ENCODE measurements around the gene LSAMP.

LSAMP gene

DNA sequence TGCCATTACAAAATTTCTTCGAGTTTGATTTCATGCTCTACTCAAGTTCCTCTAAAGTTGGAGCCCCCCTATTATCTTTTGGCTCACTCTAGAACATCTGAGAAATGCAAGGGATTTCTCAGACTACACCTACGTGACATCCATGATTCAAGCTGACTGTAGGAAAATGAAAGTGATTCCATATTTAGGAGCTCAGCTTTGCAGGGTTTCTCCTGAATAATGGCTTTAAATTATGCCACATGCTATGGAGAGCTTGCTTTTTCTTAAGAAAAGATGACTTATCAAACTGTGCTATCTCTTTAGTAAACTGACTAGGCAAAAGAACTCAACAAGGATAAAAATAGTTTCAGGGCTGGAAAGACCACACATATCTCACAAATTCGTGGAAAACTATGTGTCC lies 292.1 kb downstream of the LSAMP start:
- Histone ChIP-seq H3K36me3 (ENCODE audit: insufficient read depth, low read depth, low read length) (no peaks in the 10 kb centered on the region), H3K9ac (ENCODE audit: low read depth, low read length) (no peak overlapping the region), H3K9me3 (ENCODE audit: insufficient read depth, low read depth, low read length) (no peaks in the 10 kb centered on the region), H3K27ac (ENCODE audit: low read length) (no peak overlapping the region), H3K27me3 (ENCODE audit: insufficient read depth, low read length) (no peaks in the 10 kb centered on the region), H3K4me3 (ENCODE audit: low read length) (no peak overlapping the region), H3K4me1 (ENCODE audit: insufficient read depth, low read length) (peaks cover 23% of the 10 kb centered on the region; the same call in 1 of the 2 replicates)

DNA sequence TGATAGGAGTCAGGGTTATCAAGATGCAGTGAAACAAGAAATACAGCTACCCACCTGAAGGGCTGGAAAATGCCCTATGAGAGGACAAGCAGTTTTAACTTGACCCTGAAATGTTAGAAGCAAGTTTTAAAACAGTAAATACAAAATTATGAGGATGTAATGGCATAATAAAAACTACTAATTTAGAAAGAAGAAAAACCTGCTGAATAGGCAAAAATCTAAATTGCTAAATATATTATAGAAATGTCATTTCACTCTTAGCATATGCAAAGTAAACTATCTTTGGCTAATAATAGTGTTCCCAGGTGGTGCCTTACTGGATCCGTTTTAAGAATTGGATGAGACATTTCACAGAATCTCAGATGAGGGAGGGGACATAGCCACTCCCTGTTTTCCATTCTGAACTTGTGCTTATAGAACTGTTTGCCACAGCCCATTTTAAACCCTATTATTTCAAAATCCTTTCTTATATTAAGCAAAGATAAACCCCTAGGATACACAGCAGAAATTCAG lies 294.6 kb downstream of the LSAMP start:
- Histone ChIP-seq H3K4me1 (ENCODE audit: insufficient read depth, low read length) (peaks cover 23% of the 10 kb centered on the region; the same call in 1 of the 2 replicates), H3K36me3 (ENCODE audit: insufficient read depth, low read depth, low read length) (no peaks in the 10 kb centered on the region), H3K27me3 (ENCODE audit: insufficient read depth, low read length) (no peaks in the 10 kb centered on the region)

DNA sequence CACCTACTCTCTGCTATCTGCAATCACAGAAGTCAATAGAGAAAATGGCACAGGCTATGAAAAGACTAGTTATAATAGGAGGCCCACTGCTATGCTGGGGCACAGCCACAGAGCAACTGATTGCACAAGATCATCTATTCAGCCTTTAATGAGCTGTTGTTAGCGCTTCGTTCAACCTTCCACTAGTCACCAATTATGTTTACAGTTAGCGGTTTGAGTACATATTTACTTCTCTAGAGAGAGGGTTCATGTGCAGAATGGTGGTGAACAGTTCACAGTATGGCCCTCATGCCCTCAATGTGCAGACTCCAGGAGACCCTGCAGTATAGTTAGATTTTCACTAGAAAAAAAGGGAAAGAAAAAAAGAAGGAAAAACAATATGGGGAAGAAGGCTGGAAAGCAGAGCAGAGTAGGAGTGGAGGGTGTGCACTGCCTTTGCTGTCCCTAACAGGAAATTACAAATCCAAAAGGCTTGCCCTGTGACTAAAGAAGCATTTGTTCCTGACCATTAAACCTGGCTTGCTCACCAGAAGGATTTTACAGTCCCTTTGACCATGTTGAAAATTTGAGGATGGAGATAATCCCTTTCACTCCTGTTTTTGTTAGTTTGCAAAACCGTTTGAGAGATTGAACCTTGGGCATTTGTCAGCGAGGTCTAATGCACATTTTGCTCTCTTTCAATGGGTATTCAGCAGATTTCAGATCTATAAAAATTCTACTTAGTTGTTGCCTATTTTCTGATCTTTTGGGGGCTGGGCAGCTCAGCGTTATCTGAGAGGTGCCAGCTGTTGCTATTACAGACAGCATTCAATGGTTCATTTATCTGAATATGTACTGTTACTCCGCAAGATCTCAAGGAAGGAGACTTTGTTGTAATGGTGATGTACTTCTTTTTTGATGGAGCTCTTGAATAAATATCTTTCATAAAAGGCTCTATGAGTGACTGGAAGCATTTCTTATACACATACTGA lies 296.1 kb downstream of the LSAMP start:
- no peaks in the 10 kb centered on the region for H3K27me3 ChIP-seq (ENCODE audit: insufficient read depth, low read length)
- H3K9me3 ChIP-seq (ENCODE audit: insufficient read depth, low read depth, low read length) = peaks cover 16% of the 10 kb centered on the region; the same call in 1 of the 2 replicates
- H3K36me3 ChIP-seq (ENCODE audit: insufficient read depth, low read depth, low read length) = no peaks in the 10 kb centered on the region
- peaks cover 20% of the 10 kb centered on the region; the same call in 1 of the 2 replicates for H3K4me1 ChIP-seq (ENCODE audit: insufficient read depth, low read length)
- H3K4me3 ChIP-seq (ENCODE audit: low read length) = no peak overlapping the region
- H3K9ac ChIP-seq (ENCODE audit: low read depth, low read length) = no peak overlapping the region
- no peak overlapping the region for H3K27ac ChIP-seq (ENCODE audit: low read length)

More for the DNA sequence above, 294.6 kb downstream of the LSAMP start:
- H3K9ac ChIP-seq (ENCODE audit: low read depth, low read length) = no peak overlapping the region
- H3K4me3 ChIP-seq (ENCODE audit: low read length) = no peak overlapping the region
- H3K27ac ChIP-seq (ENCODE audit: low read length) = no peak overlapping the region
- H3K9me3 ChIP-seq (ENCODE audit: insufficient read depth, low read depth, low read length) = peaks cover 6% of the 10 kb centered on the region; the same call in 1 of the 2 replicates

GRCh38 chr3:116145613-116146012 lies 299.7 kb downstream of the LSAMP start:
- no peak overlapping the region for H3K27ac ChIP-seq (ENCODE audit: low read length)
- H3K4me3 ChIP-seq (ENCODE audit: low read length) = no peak overlapping the region
- peaks cover 18% of the 10 kb centered on the region; the same call in 1 of the 2 replicates for H3K4me1 ChIP-seq (ENCODE audit: insufficient read depth, low read length)
- peaks cover 16% of the 10 kb centered on the region; the same call in 1 of the 2 replicates for H3K9me3 ChIP-seq (ENCODE audit: insufficient read depth, low read depth, low read length)
- H3K9ac ChIP-seq (ENCODE audit: low read depth, low read length) = no peak overlapping the region
- H3K27me3 ChIP-seq (ENCODE audit: insufficient read depth, low read length) = no peaks in the 10 kb centered on the region
- no peaks in the 10 kb centered on the region for H3K36me3 ChIP-seq (ENCODE audit: insufficient read depth, low read depth, low read length)

- Histone ChIP-seq H3K27ac (ENCODE audit: low read length) (no peak overlapping the region), H3K36me3 (ENCODE audit: insufficient read depth, low read depth, low read length) (no peaks in the 10 kb centered on the region), H3K9me3 (ENCODE audit: insufficient read depth, low read depth, low read length) (peaks cover 16% of the 10 kb centered on the region; the same call in 1 of the 2 replicates), H3K9ac (ENCODE audit: low read depth, low read length) (no peak overlapping the region), H3K4me1 (ENCODE audit: insufficient read depth, low read length) (no peaks in the 10 kb centered on the region), H3K4me3 (ENCODE audit: low read length) (no peak overlapping the region), H3K27me3 (ENCODE audit: insufficient read depth, low read length) (no peaks in the 10 kb centered on the region)
These were observed 303.6 kb downstream of the LSAMP start for GRCh38 chr3:116141724-116142123.

- Histone ChIP-seq H3K36me3 (ENCODE audit: insufficient read depth, low read depth, low read length) (no peaks in the 10 kb centered on the region), H3K27ac (ENCODE audit: low read length) (no peak overlapping the region), H3K9me3 (ENCODE audit: insufficient read depth, low read depth, low read length) (peaks cover 7% of the 10 kb centered on the region; the same call in 1 of the 2 replicates), H3K27me3 (ENCODE audit: insufficient read depth, low read length) (no peaks in the 10 kb centered on the region), H3K4me3 (ENCODE audit: low read length) (no peak overlapping the region), H3K4me1 (ENCODE audit: insufficient read depth, low read length) (no peaks in the 10 kb centered on the region), H3K9ac (ENCODE audit: low read depth, low read length) (no peak overlapping the region)
These were observed 305.1 kb downstream of the LSAMP start for GRCh38 chr3:116140100-116140689.

- H3K4me3 ChIP-seq (ENCODE audit: low read length) = no peak overlapping the region
- 0 out of 2 replicates have a peak, but pooled peaks cover 2% of the 10 kb centered on the region for H3K9me3 ChIP-seq (ENCODE audit: insufficient read depth, low read depth, low read length)
- H3K27me3 ChIP-seq (ENCODE audit: insufficient read depth, low read length) = no peaks in the 10 kb centered on the region
- no peak overlapping the region for H3K9ac ChIP-seq (ENCODE audit: low read depth, low read length)
- no peak overlapping the region for H3K27ac ChIP-seq (ENCODE audit: low read length)
- no peaks in the 10 kb centered on the region for H3K4me1 ChIP-seq (ENCODE audit: insufficient read depth, low read length)
- H3K36me3 ChIP-seq (ENCODE audit: insufficient read depth, low read depth, low read length) = no peaks in the 10 kb centered on the region
These were observed 305.6 kb downstream of the LSAMP start for GRCh38 chr3:116139641-116140040.

DNA sequence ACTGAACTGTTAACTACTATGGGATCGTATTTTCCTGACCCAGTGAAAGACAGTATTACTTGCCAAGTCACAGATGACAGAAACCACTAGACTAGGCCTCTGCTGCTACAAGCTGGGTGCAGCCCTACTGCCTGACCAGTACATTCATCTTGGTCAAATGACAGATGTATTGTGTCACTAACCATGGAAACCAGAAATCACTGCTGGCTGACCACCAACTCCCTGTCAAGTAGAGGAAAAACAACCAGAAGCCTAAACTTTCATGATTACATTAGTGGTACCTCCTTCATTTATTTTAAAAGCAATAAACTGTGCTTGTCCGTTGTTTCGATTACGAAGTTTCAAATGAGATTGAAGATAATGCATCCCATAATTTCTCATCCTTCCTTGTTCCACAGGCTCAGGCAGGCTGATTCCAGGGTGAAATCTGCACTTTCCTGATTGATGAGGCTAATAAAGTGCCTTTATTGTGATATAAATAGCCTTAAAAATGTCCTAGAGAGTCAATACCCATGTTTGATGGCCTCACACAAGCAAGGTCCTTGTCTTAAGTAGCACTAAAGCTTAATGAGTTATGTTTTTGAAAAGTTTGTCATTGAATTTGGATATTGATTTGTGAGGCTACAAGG lies 309.7 kb downstream of the LSAMP start:
- no peak overlapping the region for H3K9ac ChIP-seq (ENCODE audit: low read depth, low read length)
- H3K27ac ChIP-seq (ENCODE audit: low read length) = no peak overlapping the region
- H3K9me3 ChIP-seq (ENCODE audit: insufficient read depth, low read depth, low read length) = no peaks in the 10 kb centered on the region
- no peak overlapping the region for H3K4me3 ChIP-seq (ENCODE audit: low read length)
- no peaks in the 10 kb centered on the region for H3K36me3 ChIP-seq (ENCODE audit: insufficient read depth, low read depth, low read length)
- H3K27me3 ChIP-seq (ENCODE audit: insufficient read depth, low read length) = no peaks in the 10 kb centered on the region
- no peaks in the 10 kb centered on the region for H3K4me1 ChIP-seq (ENCODE audit: insufficient read depth, low read length)

GRCh38 chr3:116129187-116129946 lies 315.9 kb downstream of the LSAMP start:
- no peak overlapping the region for H3K27ac ChIP-seq (ENCODE audit: low read length)
- no peak overlapping the region for H3K4me3 ChIP-seq (ENCODE audit: low read length)
- peaks cover 8% of the 10 kb centered on the region; the same call in 1 of the 2 replicates for H3K4me1 ChIP-seq (ENCODE audit: insufficient read depth, low read length)
- H3K36me3 ChIP-seq (ENCODE audit: insufficient read depth, low read depth, low read length) = no peaks in the 10 kb centered on the region
- H3K27me3 ChIP-seq (ENCODE audit: insufficient read depth, low read length) = no peaks in the 10 kb centered on the region
- no peak overlapping the region for H3K9ac ChIP-seq (ENCODE audit: low read depth, low read length)
- H3K9me3 ChIP-seq (ENCODE audit: insufficient read depth, low read depth, low read length) = no peaks in the 10 kb centered on the region

- Histone ChIP-seq H3K27me3 (ENCODE audit: insufficient read depth, low read length) (no peaks in the 10 kb centered on the region), H3K9me3 (ENCODE audit: insufficient read depth, low read depth, low read length) (no peaks in the 10 kb centered on the region), H3K4me1 (ENCODE audit: insufficient read depth, low read length) (peaks cover 8% of the 10 kb centered on the region; the same call in 1 of the 2 replicates), H3K4me3 (ENCODE audit: low read length) (no peak overlapping the region), H3K36me3 (ENCODE audit: insufficient read depth, low read depth, low read length) (no peaks in the 10 kb centered on the region), H3K27ac (ENCODE audit: low read length) (no peak overlapping the region), H3K9ac (ENCODE audit: low read depth, low read length) (no peak overlapping the region)
These were observed 317.8 kb downstream of the LSAMP start for GRCh38 chr3:116127464-116127863.

GRCh38 chr3:116124166-116124565 lies 321.1 kb downstream of the LSAMP start:
- Histone ChIP-seq H3K4me3 (ENCODE audit: low read length) (no peak overlapping the region), H3K27ac (ENCODE audit: low read length) (no peak overlapping the region), H3K9me3 (ENCODE audit: insufficient read depth, low read depth, low read length) (no peaks in the 10 kb centered on the region), H3K27me3 (ENCODE audit: insufficient read depth, low read length) (no peaks in the 10 kb centered on the region), H3K9ac (ENCODE audit: low read depth, low read length) (no peak overlapping the region), H3K4me1 (ENCODE audit: insufficient read depth, low read length) (peaks cover 10% of the 10 kb centered on the region; the same call in 1 of the 2 replicates), H3K36me3 (ENCODE audit: insufficient read depth, low read depth, low read length) (no peaks in the 10 kb centered on the region)

All from iPS-20b (cell line).